ENCODE measurements around the gene SGK1.

DNA sequence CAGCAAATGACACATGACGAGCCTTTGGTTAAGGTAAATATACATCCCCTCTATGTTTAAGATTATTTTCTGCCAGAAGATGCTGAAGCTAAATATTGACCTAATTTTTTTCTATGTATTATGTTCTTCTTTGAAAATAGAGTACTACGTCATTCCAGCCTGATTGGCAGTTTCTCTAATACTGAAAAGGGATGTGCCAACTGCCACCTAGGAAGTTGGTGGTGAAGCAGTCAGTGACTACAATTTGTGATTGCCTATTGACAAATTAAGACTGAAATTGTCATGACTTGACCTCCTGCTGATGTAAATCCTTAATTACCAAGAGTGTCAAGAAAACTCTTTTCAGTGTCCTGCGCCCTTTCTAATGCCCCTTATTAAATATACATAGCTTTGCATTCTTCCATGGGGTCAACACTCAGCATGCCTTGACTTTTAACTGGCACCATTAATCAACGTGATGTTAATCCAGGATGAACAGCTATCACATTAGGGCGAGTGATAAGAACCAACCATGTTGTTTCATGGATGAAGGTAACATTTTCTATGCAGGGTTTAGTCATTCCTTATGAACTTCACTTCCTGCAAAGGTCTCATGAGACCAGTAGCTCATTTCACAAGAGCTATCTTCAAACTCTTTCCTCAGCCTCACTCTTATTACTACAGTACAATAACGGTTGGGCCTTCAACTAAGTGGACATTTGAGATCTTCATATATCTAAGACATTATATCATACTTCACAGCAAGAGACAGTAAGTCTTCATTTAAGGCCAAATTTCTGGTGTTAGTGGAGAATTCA, 22.5 kb upstream of the SGK1 start:
- TF ChIP-seq, protein P1, sequence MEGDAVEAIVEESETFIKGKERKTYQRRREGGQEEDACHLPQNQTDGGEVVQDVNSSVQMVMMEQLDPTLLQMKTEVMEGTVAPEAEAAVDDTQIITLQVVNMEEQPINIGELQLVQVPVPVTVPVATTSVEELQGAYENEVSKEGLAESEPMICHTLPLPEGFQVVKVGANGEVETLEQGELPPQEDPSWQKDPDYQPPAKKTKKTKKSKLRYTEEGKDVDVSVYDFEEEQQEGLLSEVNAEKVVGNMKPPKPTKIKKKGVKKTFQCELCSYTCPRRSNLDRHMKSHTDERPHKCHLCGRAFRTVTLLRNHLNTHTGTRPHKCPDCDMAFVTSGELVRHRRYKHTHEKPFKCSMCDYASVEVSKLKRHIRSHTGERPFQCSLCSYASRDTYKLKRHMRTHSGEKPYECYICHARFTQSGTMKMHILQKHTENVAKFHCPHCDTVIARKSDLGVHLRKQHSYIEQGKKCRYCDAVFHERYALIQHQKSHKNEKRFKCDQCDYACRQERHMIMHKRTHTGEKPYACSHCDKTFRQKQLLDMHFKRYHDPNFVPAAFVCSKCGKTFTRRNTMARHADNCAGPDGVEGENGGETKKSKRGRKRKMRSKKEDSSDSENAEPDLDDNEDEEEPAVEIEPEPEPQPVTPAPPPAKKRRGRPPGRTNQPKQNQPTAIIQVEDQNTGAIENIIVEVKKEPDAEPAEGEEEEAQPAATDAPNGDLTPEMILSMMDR (tag by site-specific recombination; IDR thresholded peaks at IDR 0.05): no peak
- TF ChIP-seq ZNF146 (tag by site-specific recombination; IDR thresholded peaks at IDR 0.05) (no peak), ZNF514 (tag by site-specific recombination; IDR thresholded peaks at IDR 0.05) (no peak), YY1 (tag by site-specific recombination; IDR thresholded peaks at IDR 0.05) (no peak), SETDB1 (IDR thresholded peaks at IDR 0.05; ENCODE audit: insufficient read length, low read length) (no peak), SP2 (tag by site-specific recombination; IDR thresholded peaks at IDR 0.05) (no peak), ZNF335 (tag by site-specific recombination; conservative IDR thresholded peaks at IDR 0.05) (no peak), ZNF184 (tag by site-specific recombination; IDR thresholded peaks at IDR 0.05) (no peak), ZNF133 (tag by site-specific recombination; IDR thresholded peaks at IDR 0.05) (no peak), ZBTB20 (tag by site-specific recombination; IDR thresholded peaks at IDR 0.05) (no peak), SP3 (tag by site-specific recombination; IDR thresholded peaks at IDR 0.05) (no peak), ZNF311 (tag by site-specific recombination; IDR thresholded peaks at IDR 0.05; ENCODE audit: borderline replicate concordance) (no peak)
- TF ChIP-seq, protein P2, sequence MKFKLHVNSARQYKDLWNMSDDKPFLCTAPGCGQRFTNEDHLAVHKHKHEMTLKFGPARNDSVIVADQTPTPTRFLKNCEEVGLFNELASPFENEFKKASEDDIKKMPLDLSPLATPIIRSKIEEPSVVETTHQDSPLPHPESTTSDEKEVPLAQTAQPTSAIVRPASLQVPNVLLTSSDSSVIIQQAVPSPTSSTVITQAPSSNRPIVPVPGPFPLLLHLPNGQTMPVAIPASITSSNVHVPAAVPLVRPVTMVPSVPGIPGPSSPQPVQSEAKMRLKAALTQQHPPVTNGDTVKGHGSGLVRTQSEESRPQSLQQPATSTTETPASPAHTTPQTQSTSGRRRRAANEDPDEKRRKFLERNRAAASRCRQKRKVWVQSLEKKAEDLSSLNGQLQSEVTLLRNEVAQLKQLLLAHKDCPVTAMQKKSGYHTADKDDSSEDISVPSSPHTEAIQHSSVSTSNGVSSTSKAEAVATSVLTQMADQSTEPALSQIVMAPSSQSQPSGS (tag by site-specific recombination; IDR thresholded peaks at IDR 0.05; ENCODE audit: low read depth): no peak

All from HEK293 (cell line).